HepG2 (cell line): Measurements from ENCODE around the gene MICALL2. TPM values are rescaled to one million over a fixed set of nuclear protein-coding genes. Genes with fewer than 3 reads are reported as not detected.

Source experiments
- ATAC-seq: fragments of 200-7000 bp; cut with Tn5 transposase; 3 replicates; pipeline ENCODE4 v1.9.1; 2020; ENCODE audit warnings: mild to moderate bottlenecking, moderate library complexity
- BruUV-seq: library from RNA; stranded (reverse); fragments of 400-500 nt; replicated peaks from 2 replicates; lab custom pipeline; 2021; lab: Mats Ljungman, UMichigan
- CTCF ChIA-PET: fragments of 300-600 bp; formaldehyde crosslinking; extraction: SDS; loops from one replicate; lab custom pipeline; 2021; ENCODE audit warnings: low total read pairs, inconsistent platforms, low intra/inter-chr PET ratio; lab: Yijun Ruan, JAX
- POLR2A ChIA-PET: fragments of 350-600 bp; sonication (Branson Sonifier 250); formaldehyde crosslinking; loops from one replicate; lab custom pipeline; 2020; ENCODE audit warnings: antibody characterized with exemption, inconsistent platforms; lab: Yijun Ruan, JAX
- DNase-seq: peaks from one replicate; pipeline ENCODE4 v3.0.0-alpha.2; 2015; ENCODE audit warnings: low spot score
- FAIRE-seq: peaks from 3 replicates; lab custom pipeline; 2011; peaks lifted over from hg19 to GRCh38; lab: Jason Lieb, UNC
- H2AFZ ChIP-seq: one replicate; pipeline ENCODE4 v1.6.1; 2011; ENCODE audit warnings: low read length, inconsistent platforms
- H3K27ac ChIP-seq: fragments of 300-600 bp; 3 replicates; pipeline ENCODE4 v1.8.0; 2011; ENCODE audit warnings: mixed run types, mild to moderate bottlenecking, mixed read lengths, low read length, inconsistent platforms; ENCODE audit not compliant: insufficient read depth; ENCODE audit errors: extremely low read length
- H3K27me3 ChIP-seq, 2 experiments: fragments of 200-600 bp in 1 of 2; 2 replicates in 1 of 2; 3 replicates in 1 of 2; pipeline versions ENCODE4 v1.6.0 to v1.8.0; 2011; ENCODE audit warnings: low read length in 2 of 2, mild to moderate bottlenecking in 2 of 2, moderate library complexity in 2 of 2, inconsistent platforms in 1 of 2; ENCODE audit not compliant: insufficient read depth in 2 of 2, control insufficient read depth in 1 of 2
- H3K36me3 ChIP-seq, 2 experiments: fragments of 200-600 bp in 1 of 2; replicated peaks in 1 of 2; 2 replicates in 1 of 2; 3 replicates in 1 of 2; pipeline versions ENCODE4 v1.5.1 to v1.8.0; 2011; ENCODE audit warnings: low read length in 2 of 2, inconsistent platforms in 1 of 2; ENCODE audit not compliant: insufficient read depth in 2 of 2, control insufficient read depth in 1 of 2
- H3K4me1 ChIP-seq: 2 replicates; pipeline ENCODE4 v1.5.1; 2012; ENCODE audit warnings: low read length, inconsistent platforms; ENCODE audit not compliant: insufficient read depth
- H3K4me2 ChIP-seq: 2 replicates; pipeline ENCODE4 v1.6.0; 2011; ENCODE audit warnings: low read depth, low read length, inconsistent platforms
- H3K4me3 ChIP-seq, 3 experiments: fragments of 200-600 bp in 1 of 3; sonication (generic), shearing (Covaris generic) in 1 of 3; replicated peaks in 1 of 3; 2 replicates each; pipeline ENCODE4 v1.5.1; 2011 to 2016; ENCODE audit warnings: low read length in 3 of 3, inconsistent platforms in 2 of 3, low read depth in 2 of 3, mild to moderate bottlenecking in 2 of 3, control low read depth in 1 of 3, mixed read lengths in 1 of 3; ENCODE audit not compliant: insufficient read depth in 1 of 3
- H3K79me2 ChIP-seq: one replicate; pipeline ENCODE4 v1.6.1; 2011; ENCODE audit warnings: low read length, inconsistent platforms; ENCODE audit not compliant: insufficient read depth
- H3K9ac ChIP-seq: 2 replicates; pipeline ENCODE4 v1.6.0; 2011; ENCODE audit warnings: mild to moderate bottlenecking, low read depth, low read length, inconsistent platforms; ENCODE audit not compliant: insufficient read depth
- H3K9me3 ChIP-seq: 2 replicates; pipeline ENCODE4 v1.5.1; 2012; ENCODE audit warnings: mild to moderate bottlenecking, low read length
- H4K20me1 ChIP-seq: 2 replicates; pipeline ENCODE4 v1.6.0; 2011; ENCODE audit warnings: inconsistent platforms, mild to moderate bottlenecking, low read length, moderate library complexity; ENCODE audit not compliant: insufficient read depth
- MAF1 ChIP-seq: sonication (generic); formaldehyde crosslinking; IDR thresholded peaks from 2 replicates; pipeline ENCODE4 v1.5.0; 2020; ENCODE audit warnings: missing genetic modification reagents, borderline replicate concordance
- RAD21 ChIP-seq: fragments of 450-650 bp; formaldehyde crosslinking; IDR thresholded peaks from 2 replicates; pipeline ENCODE4 v1.5.0; 2020; ENCODE audit warnings: mild to moderate bottlenecking
- RBFOX2 ChIP-seq: fragments of 200-400 bp; formaldehyde crosslinking; IDR thresholded peaks from 2 replicates; pipeline ENCODE4 v1.6.1; 2017; ENCODE audit warnings: low read depth, mild to moderate bottlenecking, low read length
- SP4 ChIP-seq: sonication (generic); formaldehyde crosslinking; IDR thresholded peaks from 2 replicates; pipeline ENCODE4 v1.8.1; 2023; ENCODE audit warnings: mild to moderate bottlenecking, missing genetic modification reagents
- SRY ChIP-seq: sonication (generic); formaldehyde crosslinking; IDR thresholded peaks from 2 replicates; pipeline ENCODE4 v1.8.0; 2022; ENCODE audit warnings: mild to moderate bottlenecking, missing genetic modification reagents
- TEAD2 ChIP-seq: sonication (generic); formaldehyde crosslinking; IDR thresholded peaks from 2 replicates; pipeline ENCODE4 v1.9.0; 2021; ENCODE audit warnings: missing genetic modification reagents
- ZNF230 ChIP-seq: sonication (generic); formaldehyde crosslinking; IDR thresholded peaks from 2 replicates; pipeline ENCODE4 v1.4.0; 2020; ENCODE audit warnings: mild to moderate bottlenecking, missing genetic modification reagents
- ZNF451 ChIP-seq: sonication (generic); formaldehyde crosslinking; IDR thresholded peaks from 2 replicates; pipeline ENCODE4 v1.5.0; 2020; ENCODE audit warnings: mild to moderate bottlenecking, missing genetic modification reagents
- ZNF563 ChIP-seq: sonication (generic); formaldehyde crosslinking; IDR thresholded peaks from 2 replicates; pipeline ENCODE4 v1.8.0; 2022; ENCODE audit warnings: mild to moderate bottlenecking, moderate library complexity, missing genetic modification reagents
- WGBS: methylation state at CpG from one replicate; pipeline ENCODE4 v1.1.6; 2017; ENCODE audit warnings: low lambda C conversion rate; 5-methylcytosine and 5-hydroxymethylcytosine counted together
- in situ Hi-C: cut with HindIII; loops from 2 replicates; pipeline ENCODE4 v1.10.0; 2017; ENCODE audit warnings: low pct_unique_long_range_greater_than_20kb; ENCODE audit not compliant: extremely low pct_ligation_motif_present
- intact Hi-C: fragments of 100-400 bp; cut with micrococcal nuclease; formaldehyde crosslinking; loops from one replicate; pipeline ENCODE4 v1.10.0; 2022; ENCODE audit not compliant: unreplicated experiment
- polyA plus RNA-seq, 8 experiments: library from polyadenylated mRNA; depleted of rRNA in 3 of 8; stranded (reverse) in 7 of 8; unstranded in 1 of 8; fragments of >200 nt; fragmentation: Illumina TruSeq in 4 of 8; extraction: Trizol in 4 of 8; gene quantifications; 2 replicates each; pipeline versions ENCODE4 v1.2.1 to v1.2.3, GENCODE V29; 2011 to 2016; ENCODE audit warnings: low read depth in 4 of 8, missing spikeins in 1 of 8, mixed read lengths in 1 of 8; ENCODE audit not compliant: insufficient read depth in 1 of 8
- total RNA-seq, 5 experiments: library from RNA; depleted of rRNA; stranded (reverse); fragments of >200 nt; fragmentation: Illumina TruSeq; extraction: Trizol; gene quantifications; 2 replicates each; pipeline ENCODE4 v1.2.3, GENCODE V29; 2016; ENCODE audit warnings: low read depth in 1 of 5
- TF ChIP-seq, protein P1 (sequence below): sonication (generic); formaldehyde crosslinking; IDR thresholded peaks from 2 replicates; pipeline ENCODE4 v1.4.0; 2020; ENCODE audit warnings: missing genetic modification reagents
- TF ChIP-seq, protein P2 (sequence below): sonication (generic); formaldehyde crosslinking; IDR thresholded peaks from 2 replicates; pipeline ENCODE4 v1.8.1; 2022; ENCODE audit warnings: mild to moderate bottlenecking, missing genetic modification reagents

Gene MICALL2
- total and polyA plus RNA-seq, 2 of the 13 experiments (the other 11 are each of a cell fraction or from before 2014, with no cell fraction given): 5.8 to 12.4 TPM

DNA sequence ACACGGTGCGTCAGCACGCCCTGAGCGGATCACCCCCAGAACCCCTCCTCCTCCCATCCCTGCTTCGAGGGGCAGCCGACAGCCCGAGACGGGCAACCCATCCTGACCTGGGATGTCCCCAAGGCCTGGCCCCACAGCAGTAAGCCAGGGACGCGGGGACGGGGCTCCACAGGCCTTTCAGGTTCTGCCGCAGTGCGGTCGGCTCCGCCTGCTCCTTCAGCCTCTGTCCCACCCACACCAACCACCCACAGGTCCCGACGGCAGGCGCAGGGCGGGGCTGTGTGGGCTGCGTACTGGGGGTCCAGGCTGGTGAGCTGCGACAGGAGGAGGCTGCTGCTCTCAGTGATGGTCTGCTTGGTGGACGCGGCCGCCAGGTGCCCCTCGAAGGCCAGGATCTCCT lies 28.2 kb upstream of the MICALL2 start:
- Histone ChIP-seq H3K4me1 (no peaks in the 10 kb centered on the region), H3K9me3 (no peaks in the 10 kb centered on the region), H3K4me2 (no peak overlapping the region), H3K27ac (no peak overlapping the region), H3K36me3 (peaks cover 26 to 55% of the 10 kb centered on the region in 2 experiments; a peak in 4 of 5 replicates), H3K9ac (no peak overlapping the region), H3K27me3 (no peaks in the 10 kb centered on the region), H4K20me1 (no peaks in the 10 kb centered on the region), H3K4me3 (no peak overlapping the region), H3K79me2 (no peaks in the 10 kb centered on the region), H2AFZ (no peak overlapping the region)
- WGBS: 90% methylated on average over 2 of the region's 25 CpGs
- no TSS peak for BruUV-seq
- DNase-seq (no peak), ATAC-seq (no peak), FAIRE-seq (no peak)
- ChIA-PET POLR2A (no interaction called here), CTCF (no interaction called here)
- intact Hi-C loops: no loop called here
- in situ Hi-C loops: no loop called here
- TF ChIP-seq RBFOX2: peak; percentile 45
- no peak for TF ChIP-seq TEAD2 (CRISPR knock-in tag)

DNA sequence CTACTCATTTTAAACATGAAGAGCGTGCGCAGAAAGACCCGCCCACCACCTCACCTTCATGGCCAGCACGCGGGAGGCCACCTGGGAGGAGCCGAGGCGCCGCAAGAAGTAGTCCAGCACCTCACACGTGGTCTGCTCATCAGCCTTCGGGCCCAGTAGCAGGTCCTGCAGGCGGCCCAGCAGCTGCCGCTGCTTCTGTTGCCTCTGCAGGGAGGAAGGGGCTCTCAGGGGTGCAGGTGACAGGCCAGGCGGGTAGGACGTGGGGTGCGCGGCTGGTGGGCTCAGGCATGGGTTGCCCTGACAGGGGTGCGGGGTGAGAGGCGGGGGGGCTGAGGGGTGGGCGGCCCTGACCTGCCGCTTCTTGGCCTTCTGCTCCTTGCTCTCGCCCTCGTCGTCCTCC lies 27.3 kb upstream of the MICALL2 start:
- Histone ChIP-seq H3K4me1 (no peaks in the 10 kb centered on the region), H3K4me3 (no peak overlapping the region), H3K9me3 (no peaks in the 10 kb centered on the region), H3K36me3 (peaks cover 23 to 46% of the 10 kb centered on the region in 2 experiments; a peak in 4 of 5 replicates), H2AFZ (no peak overlapping the region), H3K9ac (no peak overlapping the region), H4K20me1 (no peaks in the 10 kb centered on the region), H3K27ac (no peak overlapping the region), H3K27me3 (no peaks in the 10 kb centered on the region), H3K4me2 (no peak overlapping the region), H3K79me2 (no peaks in the 10 kb centered on the region)
- 97% methylated on average over 14 of the region's 23 CpGs for WGBS
- POLR2A ChIA-PET: no interaction called here
- no peak for DNase-seq
- CTCF ChIA-PET: no interaction called here
- intact Hi-C loops (no loop called here), in situ Hi-C loops (no loop called here)
- no peak for ATAC-seq
- BruUV-seq: no TSS peak
- FAIRE-seq: no peak
- TF ChIP-seq, protein P1, sequence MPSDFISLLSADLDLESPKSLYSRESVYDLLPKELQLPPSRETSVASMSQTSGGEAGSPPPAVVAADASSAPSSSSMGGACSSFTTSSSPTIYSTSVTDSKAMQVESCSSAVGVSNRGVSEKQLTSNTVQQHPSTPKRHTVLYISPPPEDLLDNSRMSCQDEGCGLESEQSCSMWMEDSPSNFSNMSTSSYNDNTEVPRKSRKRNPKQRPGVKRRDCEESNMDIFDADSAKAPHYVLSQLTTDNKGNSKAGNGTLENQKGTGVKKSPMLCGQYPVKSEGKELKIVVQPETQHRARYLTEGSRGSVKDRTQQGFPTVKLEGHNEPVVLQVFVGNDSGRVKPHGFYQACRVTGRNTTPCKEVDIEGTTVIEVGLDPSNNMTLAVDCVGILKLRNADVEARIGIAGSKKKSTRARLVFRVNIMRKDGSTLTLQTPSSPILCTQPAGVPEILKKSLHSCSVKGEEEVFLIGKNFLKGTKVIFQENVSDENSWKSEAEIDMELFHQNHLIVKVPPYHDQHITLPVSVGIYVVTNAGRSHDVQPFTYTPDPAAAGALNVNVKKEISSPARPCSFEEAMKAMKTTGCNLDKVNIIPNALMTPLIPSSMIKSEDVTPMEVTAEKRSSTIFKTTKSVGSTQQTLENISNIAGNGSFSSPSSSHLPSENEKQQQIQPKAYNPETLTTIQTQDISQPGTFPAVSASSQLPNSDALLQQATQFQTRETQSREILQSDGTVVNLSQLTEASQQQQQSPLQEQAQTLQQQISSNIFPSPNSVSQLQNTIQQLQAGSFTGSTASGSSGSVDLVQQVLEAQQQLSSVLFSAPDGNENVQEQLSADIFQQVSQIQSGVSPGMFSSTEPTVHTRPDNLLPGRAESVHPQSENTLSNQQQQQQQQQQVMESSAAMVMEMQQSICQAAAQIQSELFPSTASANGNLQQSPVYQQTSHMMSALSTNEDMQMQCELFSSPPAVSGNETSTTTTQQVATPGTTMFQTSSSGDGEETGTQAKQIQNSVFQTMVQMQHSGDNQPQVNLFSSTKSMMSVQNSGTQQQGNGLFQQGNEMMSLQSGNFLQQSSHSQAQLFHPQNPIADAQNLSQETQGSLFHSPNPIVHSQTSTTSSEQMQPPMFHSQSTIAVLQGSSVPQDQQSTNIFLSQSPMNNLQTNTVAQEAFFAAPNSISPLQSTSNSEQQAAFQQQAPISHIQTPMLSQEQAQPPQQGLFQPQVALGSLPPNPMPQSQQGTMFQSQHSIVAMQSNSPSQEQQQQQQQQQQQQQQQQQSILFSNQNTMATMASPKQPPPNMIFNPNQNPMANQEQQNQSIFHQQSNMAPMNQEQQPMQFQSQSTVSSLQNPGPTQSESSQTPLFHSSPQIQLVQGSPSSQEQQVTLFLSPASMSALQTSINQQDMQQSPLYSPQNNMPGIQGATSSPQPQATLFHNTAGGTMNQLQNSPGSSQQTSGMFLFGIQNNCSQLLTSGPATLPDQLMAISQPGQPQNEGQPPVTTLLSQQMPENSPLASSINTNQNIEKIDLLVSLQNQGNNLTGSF (CRISPR knock-in tag): no peak
- TF ChIP-seq ZNF230 (CRISPR knock-in tag) (no peak), SP4 (CRISPR knock-in tag) (no peak), ZNF451 (no peak), RAD21 (CRISPR knock-in tag) (no peak), ZNF563 (no peak), SRY (no peak), MAF1 (no peak)
- TF ChIP-seq, protein P2, sequence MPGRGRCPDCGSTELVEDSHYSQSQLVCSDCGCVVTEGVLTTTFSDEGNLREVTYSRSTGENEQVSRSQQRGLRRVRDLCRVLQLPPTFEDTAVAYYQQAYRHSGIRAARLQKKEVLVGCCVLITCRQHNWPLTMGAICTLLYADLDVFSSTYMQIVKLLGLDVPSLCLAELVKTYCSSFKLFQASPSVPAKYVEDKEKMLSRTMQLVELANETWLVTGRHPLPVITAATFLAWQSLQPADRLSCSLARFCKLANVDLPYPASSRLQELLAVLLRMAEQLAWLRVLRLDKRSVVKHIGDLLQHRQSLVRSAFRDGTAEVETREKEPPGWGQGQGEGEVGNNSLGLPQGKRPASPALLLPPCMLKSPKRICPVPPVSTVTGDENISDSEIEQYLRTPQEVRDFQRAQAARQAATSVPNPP (CRISPR knock-in tag): no peak
